ENCODE measurements around the gene MAP3K9.
"Not testable (repeated sequence)": the region's sequence is repeated elsewhere in the genome, so short reads cannot be mapped to it uniquely, and the experiment has no call there.

The MAP3K9 gene

GRCh38 chr14:70724944-70725343 lies 84.4 kb downstream of the MAP3K9 start:
- DNase-seq (ENCODE audit: low read depth), result no peak

GRCh38 chr14:70724110-70724509 lies 85.2 kb downstream of the MAP3K9 start:
- DNase-seq (ENCODE audit: low read depth), result no peak

- no peak for DNase-seq (ENCODE audit: low read depth)
Measured at GRCh38 chr14:70723276-70723675, 86.0 kb downstream of the MAP3K9 start.

GRCh38 chr14:70722418-70722817 lies 86.9 kb downstream of the MAP3K9 start:
- no peak for DNase-seq (ENCODE audit: low read depth)

GRCh38 chr14:70721542-70721941 lies 87.8 kb downstream of the MAP3K9 start:
- DNase-seq (ENCODE audit: low read depth), result peak; percentile 47

- no peak for DNase-seq (ENCODE audit: low read depth)
Measured at GRCh38 chr14:70718383-70719118, 90.8 kb downstream of the MAP3K9 start.

- no peak for DNase-seq (ENCODE audit: low read depth)
Measured at GRCh38 chr14:70716958-70717357, 92.4 kb downstream of the MAP3K9 start.

- no peak for DNase-seq (ENCODE audit: low read depth)
Measured at GRCh38 chr14:70716483-70716882, 92.8 kb downstream of the MAP3K9 start.

- DNase-seq (ENCODE audit: low read depth), result peak; percentile 48
Measured at GRCh38 chr14:70714055-70714550, 95.2 kb downstream of the MAP3K9 start.

GRCh38 chr14:70713511-70713916 lies 95.8 kb downstream of the MAP3K9 start:
- no peak for DNase-seq (ENCODE audit: low read depth)

- DNase-seq (ENCODE audit: low read depth), result no peak
Measured at GRCh38 chr14:70713096-70713495, 96.2 kb downstream of the MAP3K9 start.

GRCh38 chr14:70711451-70711850 lies 97.9 kb downstream of the MAP3K9 start:
- no peak for DNase-seq (ENCODE audit: low read depth)

GRCh38 chr14:70709726-70710382 lies 99.5 kb downstream of the MAP3K9 start:
- DNase-seq (ENCODE audit: low read depth), result no peak

GRCh38 chr14:70708717-70709570 lies 100.4 kb downstream of the MAP3K9 start:
- no peak for DNase-seq (ENCODE audit: low read depth)

GRCh38 chr14:70707138-70708038 lies 101.9 kb downstream of the MAP3K9 start:
- DNase-seq (ENCODE audit: low read depth), result peak; percentile 85

GRCh38 chr14:70706177-70706576 lies 103.1 kb downstream of the MAP3K9 start:
- no peak for DNase-seq (ENCODE audit: low read depth)

- no peak for DNase-seq (ENCODE audit: low read depth)
Measured at GRCh38 chr14:70704960-70705359, 104.4 kb downstream of the MAP3K9 start.

GRCh38 chr14:70703621-70704168 lies 105.6 kb downstream of the MAP3K9 start:
- not testable (repeated sequence) for DNase-seq (ENCODE audit: low read depth)

GRCh38 chr14:70702161-70702560 lies 107.2 kb downstream of the MAP3K9 start:
- no peak for DNase-seq (ENCODE audit: low read depth)

GRCh38 chr14:70701610-70702009 lies 107.7 kb downstream of the MAP3K9 start:
- no peak for DNase-seq (ENCODE audit: low read depth)

GRCh38 chr14:70700955-70701585 lies 108.2 kb downstream of the MAP3K9 start:
- no peak for DNase-seq (ENCODE audit: low read depth)

Measured in iris pigment epithelial cell (primary cell).